Astrocyte of the cerebellum (primary cell): ENCODE results near the gene DHRS12.

Experiments
- DNase-seq: peaks from one replicate; pipeline ENCODE4 v3.0.0-alpha.2; 2011; ENCODE audit warnings: low read depth
- H3K4me3 ChIP-seq: 2 replicates; pipeline ENCODE4 v1.5.1; 2011; ENCODE audit warnings: mild to moderate bottlenecking, low read depth, low read length, moderate library complexity
- CTCF ChIP-seq: IDR thresholded peaks from 2 replicates; pipeline ENCODE4 v1.5.1; 2012; ENCODE audit warnings: low read length, low read depth, moderate library complexity, mild to moderate bottlenecking; ENCODE audit errors: missing control alignments
- in situ Hi-C: cut with HindIII; loops from 2 replicates; pipeline ENCODE4 v1.10.0; 2017; ENCODE audit warnings: low sequenced_read_pairs

The DHRS12 gene

GRCh38 chr13:51777921-51778320 lies 26.0 kb downstream of the DHRS12 start:
- H3K4me3 ChIP-seq = no peak overlapping the region
- TF ChIP-seq CTCF = no peak
- DNase-seq = no peak
- in situ Hi-C loops = loop anchor here (25.0 kb wide), 1 partner anchor 341 kb away; no protein-coding TSS in a partner anchor

GRCh38 chr13:51776179-51776578 lies 27.8 kb downstream of the DHRS12 start:
- no peak for TF ChIP-seq CTCF
- no peak overlapping the region for H3K4me3 ChIP-seq
- no peak for DNase-seq
- in situ Hi-C loops = loop anchor here (25.0 kb wide), 1 partner anchor 339 kb away; no protein-coding TSS in a partner anchor

- no peak overlapping the region for H3K4me3 ChIP-seq
- in situ Hi-C loops = no loop called here
- no peak for DNase-seq
- TF ChIP-seq CTCF = no peak
Observed at GRCh38 chr13:51773515-51773914, 30.4 kb downstream of the DHRS12 start.

- no peak for TF ChIP-seq CTCF
- in situ Hi-C loops = no loop called here
- H3K4me3 ChIP-seq = no peak overlapping the region
- no peak for DNase-seq
Observed at GRCh38 chr13:51772781-51773180, 31.2 kb downstream of the DHRS12 start.

GRCh38 chr13:51772105-51772455 lies 31.9 kb downstream of the DHRS12 start:
- TF ChIP-seq CTCF = no peak
- DNase-seq = no peak
- in situ Hi-C loops = no loop called here
- no peak overlapping the region for H3K4me3 ChIP-seq

GRCh38 chr13:51771418-51772104 lies 32.4 kb downstream of the DHRS12 start:
- in situ Hi-C loops = no loop called here
- no peak overlapping the region for H3K4me3 ChIP-seq
- no peak for TF ChIP-seq CTCF
- DNase-seq = no peak
